Glutamatergic neuron (in vitro differentiated cells): ENCODE data around the gene DOCK7. TPM values are rescaled to one million over a fixed set of nuclear protein-coding genes. Genes with fewer than 3 reads are reported as not detected.

Experiments
- DNase-seq: peaks from one replicate; pipeline ENCODE4 v3.0.0; 2022
- H3K27ac Mint-ChIP-seq: one replicate; pipeline ENCODE4 v1.8.0; 2020; ENCODE audit warnings: mild to moderate bottlenecking, mixed read lengths, inconsistent platforms; ENCODE audit not compliant: unreplicated experiment
- H3K27me3 Mint-ChIP-seq: one replicate; pipeline ENCODE4 v1.8.0; 2020; ENCODE audit warnings: mild to moderate bottlenecking, moderate library complexity, mixed read lengths, inconsistent platforms; ENCODE audit not compliant: unreplicated experiment
- H3K36me3 Mint-ChIP-seq: one replicate; pipeline ENCODE4 v1.8.0; 2020; ENCODE audit warnings: mild to moderate bottlenecking, mixed read lengths, inconsistent platforms; ENCODE audit not compliant: unreplicated experiment
- H3K4me1 Mint-ChIP-seq: one replicate; pipeline ENCODE4 v1.8.0; 2020; ENCODE audit warnings: mild to moderate bottlenecking, low read depth, mixed read lengths, inconsistent platforms; ENCODE audit not compliant: unreplicated experiment
- H3K4me3 Mint-ChIP-seq: one replicate; pipeline ENCODE4 v1.8.0; 2020; ENCODE audit warnings: mild to moderate bottlenecking, mixed read lengths, inconsistent platforms; ENCODE audit not compliant: unreplicated experiment
- H3K9me3 Mint-ChIP-seq: one replicate; pipeline ENCODE4 v1.8.0; 2020; ENCODE audit warnings: mild to moderate bottlenecking, moderate library complexity, mixed read lengths, inconsistent platforms; ENCODE audit not compliant: unreplicated experiment
- CTCF ChIP-seq: fragments of 200-600 bp; sonication (generic); IDR thresholded peaks from one replicate; pipeline ENCODE4 v1.5.0; 2021; ENCODE audit not compliant: partially characterized antibody, unreplicated experiment
- total RNA-seq: library from RNA; stranded (reverse); fragmentation: NEBNext Ultra II Directional; extraction: Animal tissue kit (Norgen Biotek cat#: 25700); gene quantifications from one replicate; pipeline ENCODE4 v1.2.1, GENCODE V29; 2021; ENCODE audit not compliant: unreplicated experiment

The DOCK7 gene
- total RNA-seq, 1 donor from 2014 or later: 70.8 TPM

DNA sequence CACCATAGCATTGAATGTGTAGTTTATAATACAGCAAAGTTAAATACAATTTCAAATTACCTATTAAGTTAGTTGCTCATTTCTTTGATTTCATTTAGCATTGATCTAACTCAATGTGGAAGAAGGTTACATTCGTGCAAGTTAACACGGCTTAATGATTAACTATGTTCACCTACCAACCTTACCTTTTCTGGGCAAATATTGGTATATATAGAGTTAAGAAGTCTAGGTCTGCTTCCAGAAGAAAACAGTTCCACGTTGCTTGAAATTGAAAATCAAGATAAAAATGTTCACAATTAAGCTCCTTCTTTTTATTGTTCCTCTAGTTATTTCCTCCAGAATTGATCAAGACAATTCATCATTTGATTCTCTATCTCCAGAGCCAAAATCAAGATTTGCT is 90.9 kb downstream of the DOCK7 start, which contains the start of gene ANGPTL3:
TSS of gene ANGPTL3 (plus strand) at position 240 of the 400 bp plus-strand sequence. CDS start at position 287, 47 bp downstream.
- Mint-ChIP-seq H3K27ac (no peak within 1 kb of the TSS), H3K27me3 (no peaks in the 10 kb centered on the region), H3K4me1 (no peaks in the 10 kb centered on the region), H3K36me3 (no peaks in the 10 kb centered on the region), H3K4me3 (no peak within 1 kb of the TSS), H3K9me3 (no peaks in the 10 kb centered on the region)
- no peak for DNase-seq
- no peak for TF ChIP-seq CTCF

DNA sequence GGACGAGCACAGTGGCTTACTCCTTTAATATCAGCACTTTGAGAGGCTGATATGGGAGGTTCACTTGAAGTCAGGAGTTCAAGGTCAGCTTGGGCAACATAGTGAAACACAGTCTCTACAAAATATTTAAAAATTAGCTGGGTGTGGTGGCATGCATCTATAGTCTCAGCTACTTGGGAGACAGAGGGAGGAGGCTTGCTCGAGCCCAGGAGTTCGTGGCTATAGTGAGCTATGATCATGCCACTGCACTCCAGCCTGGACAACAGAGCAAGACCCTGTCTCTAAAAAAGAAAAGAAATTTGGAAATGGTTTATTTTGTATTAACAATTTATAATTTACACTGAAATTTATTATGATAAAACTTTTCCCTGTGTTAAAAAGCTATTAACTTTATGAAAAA is 92.5 kb downstream of the DOCK7 start:
- Mint-ChIP-seq H3K27ac (no peak overlapping the region), H3K36me3 (no peaks in the 10 kb centered on the region), H3K4me1 (no peaks in the 10 kb centered on the region), H3K4me3 (no peak overlapping the region), H3K27me3 (no peaks in the 10 kb centered on the region), H3K9me3 (no peaks in the 10 kb centered on the region)
- TF ChIP-seq CTCF: no peak
- no peak for DNase-seq

DNA sequence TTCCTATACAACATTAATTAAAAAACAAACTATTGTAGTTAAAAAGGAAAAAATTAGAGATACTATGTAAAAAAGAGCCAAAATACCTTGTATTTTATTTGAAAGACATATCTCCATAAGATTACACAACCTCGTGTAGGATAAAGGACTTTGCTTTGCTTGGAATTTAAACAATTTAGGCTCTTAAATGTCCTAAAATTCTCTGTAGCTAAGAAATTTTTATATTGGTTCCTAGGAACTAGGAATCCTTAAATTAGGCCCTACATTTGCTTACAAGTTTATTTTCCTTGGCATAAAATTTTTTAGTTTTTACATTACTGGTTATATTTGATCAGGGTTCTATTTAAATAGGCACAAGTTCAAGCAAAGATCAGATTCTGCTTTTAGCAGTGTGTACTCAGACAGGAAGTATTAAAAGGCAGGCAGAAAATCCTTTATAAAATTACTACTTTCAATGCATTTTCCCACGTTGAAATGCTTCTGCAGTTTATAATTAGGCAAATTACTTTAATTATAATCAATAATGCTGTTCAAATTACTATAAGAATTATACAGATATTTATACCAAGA is 94.3 kb downstream of the DOCK7 start:
- DNase-seq: no peak
- no peaks in the 10 kb centered on the region for H3K27me3 Mint-ChIP-seq
- H3K4me3 Mint-ChIP-seq: no peak overlapping the region
- no peaks in the 10 kb centered on the region for H3K9me3 Mint-ChIP-seq
- no peak for TF ChIP-seq CTCF
- H3K36me3 Mint-ChIP-seq: no peaks in the 10 kb centered on the region
- no peaks in the 10 kb centered on the region for H3K4me1 Mint-ChIP-seq
- H3K27ac Mint-ChIP-seq: no peak overlapping the region

DNA sequence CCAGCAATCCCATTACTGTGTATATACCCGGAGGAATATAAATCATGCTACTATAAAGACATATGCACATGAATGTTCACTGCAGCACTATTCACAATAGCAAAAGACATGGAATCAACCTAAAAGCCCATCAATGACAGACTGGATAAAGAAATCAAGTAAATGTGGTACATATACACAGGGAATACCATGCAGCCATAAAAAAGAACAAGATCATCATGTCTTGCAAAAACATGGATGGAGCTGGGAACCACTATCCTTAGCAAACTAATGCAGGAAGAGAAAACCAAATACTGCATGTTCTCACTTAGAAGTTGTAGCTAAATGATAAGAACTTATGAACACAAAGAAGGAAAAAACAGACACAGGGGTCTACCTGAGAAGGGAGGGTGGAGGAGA is 97.2 kb downstream of the DOCK7 start:
- no peak overlapping the region for H3K27ac Mint-ChIP-seq

More for the DNA sequence above, 97.2 kb downstream of the DOCK7 start:
- H3K4me1 Mint-ChIP-seq: no peaks in the 10 kb centered on the region
- no peak for TF ChIP-seq CTCF
- no peaks in the 10 kb centered on the region for H3K27me3 Mint-ChIP-seq
- no peak for DNase-seq
- H3K4me3 Mint-ChIP-seq: no peak overlapping the region
- H3K36me3 Mint-ChIP-seq: no peaks in the 10 kb centered on the region
- no peaks in the 10 kb centered on the region for H3K9me3 Mint-ChIP-seq
